A549 (cell line): ENCODE results near the gene SEPTIN1.

ENCODE experiments used
- KDM5A ChIP-seq: fragments of 200-600 bp; sonication (generic); IDR thresholded peaks from 2 replicates; pipeline ENCODE4 v1.6.1; 2016; ENCODE audit warnings: antibody characterized with exemption, mild to moderate bottlenecking
- MYC ChIP-seq: IDR thresholded peaks from 2 replicates; pipeline ENCODE4 v1.6.1; 2012; ENCODE audit warnings: mild to moderate bottlenecking, inconsistent platforms, low read length, improper control_type of control experiment, borderline replicate concordance
- POLR2A ChIP-seq: IDR thresholded peaks from 2 replicates; pipeline ENCODE4 v1.6.1; 2012; ENCODE audit warnings: mild to moderate bottlenecking, low read length
- RAD21 ChIP-seq, 2 experiments: fragments of >200 bp in 1 of 2; sonication (Bioruptor Twin) in 1 of 2; formaldehyde crosslinking in 1 of 2; IDR thresholded peaks in 1 of 2; conservative IDR thresholded peaks in 1 of 2; 2 replicates in 1 of 2; 3 replicates in 1 of 2; pipeline ENCODE4 v1.6.1; 2012 to 2018; ENCODE audit warnings: inconsistent platforms in 1 of 2
- TF ChIP-seq, protein P1 (sequence below): fragments of >200 bp; sonication (Bioruptor Twin); formaldehyde crosslinking; IDR thresholded peaks from 3 replicates; pipeline ENCODE4 v1.5.1; 2016
- TF ChIP-seq, protein P2 (sequence below): fragments of 150-350 bp; IDR thresholded peaks from 2 replicates; pipeline ENCODE4 v1.6.1; 2014; ENCODE audit warnings: low read depth, mild to moderate bottlenecking, low read length

DNA sequence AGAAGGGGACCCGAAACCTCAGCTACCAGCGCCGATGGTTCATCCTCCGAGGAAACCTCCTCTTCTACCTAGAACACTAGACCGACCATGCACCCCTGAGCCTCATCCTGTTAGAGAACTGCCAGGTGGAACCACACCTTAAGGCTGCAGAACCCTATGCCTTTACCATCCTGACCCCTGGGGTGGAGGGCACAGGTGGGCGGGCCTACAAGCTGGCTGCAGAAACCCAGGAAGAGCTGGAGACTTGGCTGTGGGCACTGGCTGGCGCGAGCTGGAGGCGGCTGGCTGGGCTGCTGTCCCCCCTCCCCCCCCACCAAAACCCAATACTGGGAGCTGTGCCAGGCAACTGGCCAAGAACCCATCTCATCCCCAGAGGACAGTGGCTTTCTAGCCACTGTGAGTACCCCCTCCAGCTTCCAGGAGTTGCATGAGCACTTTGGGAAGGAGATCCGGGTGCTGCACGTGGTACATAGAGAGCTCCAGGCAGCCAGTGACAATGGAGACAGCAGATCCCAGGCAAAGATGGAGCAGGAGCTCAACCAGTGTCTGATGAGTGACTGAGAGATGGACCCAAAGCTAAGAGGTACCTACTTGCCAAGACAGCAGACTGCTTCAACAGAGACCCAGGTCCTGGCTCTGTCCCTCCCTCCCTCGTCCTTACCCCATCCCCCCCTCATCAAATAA is 25.8 kb downstream of the SEPTIN1 start:
- TF ChIP-seq, protein P1, sequence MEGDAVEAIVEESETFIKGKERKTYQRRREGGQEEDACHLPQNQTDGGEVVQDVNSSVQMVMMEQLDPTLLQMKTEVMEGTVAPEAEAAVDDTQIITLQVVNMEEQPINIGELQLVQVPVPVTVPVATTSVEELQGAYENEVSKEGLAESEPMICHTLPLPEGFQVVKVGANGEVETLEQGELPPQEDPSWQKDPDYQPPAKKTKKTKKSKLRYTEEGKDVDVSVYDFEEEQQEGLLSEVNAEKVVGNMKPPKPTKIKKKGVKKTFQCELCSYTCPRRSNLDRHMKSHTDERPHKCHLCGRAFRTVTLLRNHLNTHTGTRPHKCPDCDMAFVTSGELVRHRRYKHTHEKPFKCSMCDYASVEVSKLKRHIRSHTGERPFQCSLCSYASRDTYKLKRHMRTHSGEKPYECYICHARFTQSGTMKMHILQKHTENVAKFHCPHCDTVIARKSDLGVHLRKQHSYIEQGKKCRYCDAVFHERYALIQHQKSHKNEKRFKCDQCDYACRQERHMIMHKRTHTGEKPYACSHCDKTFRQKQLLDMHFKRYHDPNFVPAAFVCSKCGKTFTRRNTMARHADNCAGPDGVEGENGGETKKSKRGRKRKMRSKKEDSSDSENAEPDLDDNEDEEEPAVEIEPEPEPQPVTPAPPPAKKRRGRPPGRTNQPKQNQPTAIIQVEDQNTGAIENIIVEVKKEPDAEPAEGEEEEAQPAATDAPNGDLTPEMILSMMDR = no peak
- TF ChIP-seq MYC (no peak), POLR2A (no peak), KDM5A (no peak), RAD21 (conservative IDR thresholded peaks at IDR 0.05 in 1 of 2, IDR thresholded peaks at IDR 0.05 in 1 of 2) (no peak)
- TF ChIP-seq, protein P2, sequence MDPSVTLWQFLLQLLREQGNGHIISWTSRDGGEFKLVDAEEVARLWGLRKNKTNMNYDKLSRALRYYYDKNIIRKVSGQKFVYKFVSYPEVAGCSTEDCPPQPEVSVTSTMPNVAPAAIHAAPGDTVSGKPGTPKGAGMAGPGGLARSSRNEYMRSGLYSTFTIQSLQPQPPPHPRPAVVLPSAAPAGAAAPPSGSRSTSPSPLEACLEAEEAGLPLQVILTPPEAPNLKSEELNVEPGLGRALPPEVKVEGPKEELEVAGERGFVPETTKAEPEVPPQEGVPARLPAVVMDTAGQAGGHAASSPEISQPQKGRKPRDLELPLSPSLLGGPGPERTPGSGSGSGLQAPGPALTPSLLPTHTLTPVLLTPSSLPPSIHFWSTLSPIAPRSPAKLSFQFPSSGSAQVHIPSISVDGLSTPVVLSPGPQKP = no peak
